HG03558 (cell line): Measurements from ENCODE around the gene DSC1.
"Not testable (repeated sequence)": the region's sequence is repeated elsewhere in the genome, so short reads cannot be mapped to it uniquely, and the experiment has no call there.

ENCODE experiments used
- ATAC-seq: cut with Tn5 transposase; IDR thresholded peaks from one replicate; pipeline ENCODE4 v1.9.1; 2021; ENCODE audit warnings: moderate number of reproducible peaks; ENCODE audit not compliant: unreplicated experiment; ENCODE audit errors: extremely low read depth

DSC1 gene

DNA sequence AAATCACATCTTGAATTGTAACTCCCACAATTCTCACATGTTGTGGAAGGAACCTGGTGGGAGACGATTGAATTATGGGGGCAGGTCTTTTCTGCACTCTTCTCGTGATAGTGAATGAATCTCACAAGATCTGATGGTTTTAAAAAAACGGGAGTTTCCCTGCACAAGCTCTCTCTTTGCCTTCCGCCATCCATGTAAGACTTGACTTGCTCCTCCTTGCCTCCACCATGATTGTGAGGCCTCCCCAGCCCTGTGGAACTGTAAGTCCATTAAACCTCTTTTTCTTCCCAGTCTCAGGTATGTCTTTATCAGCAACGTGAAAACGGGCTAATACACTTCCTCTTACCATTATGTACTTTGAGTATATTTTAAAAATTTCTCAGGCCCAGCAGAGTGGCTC lies 14.7 kb upstream of the DSC1 start:
- not testable (repeated sequence) for ATAC-seq

DNA sequence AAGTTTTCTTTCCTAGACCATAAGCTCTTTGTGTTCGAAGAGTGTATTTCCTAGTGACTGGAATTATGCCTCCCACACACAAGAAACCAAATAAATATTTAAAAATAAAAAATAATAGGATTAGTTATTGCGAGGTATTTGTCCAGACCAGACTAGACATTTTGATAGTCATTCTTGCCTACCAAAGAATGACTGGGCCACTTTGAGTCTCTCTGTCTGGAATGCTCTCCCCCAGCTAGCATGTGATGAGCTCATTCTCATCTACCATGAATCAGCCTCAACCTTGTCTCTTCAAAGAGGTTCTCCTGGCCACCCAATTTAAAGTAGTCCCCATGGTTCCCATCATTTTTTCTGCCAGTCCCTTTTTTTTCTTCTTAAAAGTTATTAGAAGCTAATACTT lies 13.9 kb upstream of the DSC1 start:
- no peak for ATAC-seq

DNA sequence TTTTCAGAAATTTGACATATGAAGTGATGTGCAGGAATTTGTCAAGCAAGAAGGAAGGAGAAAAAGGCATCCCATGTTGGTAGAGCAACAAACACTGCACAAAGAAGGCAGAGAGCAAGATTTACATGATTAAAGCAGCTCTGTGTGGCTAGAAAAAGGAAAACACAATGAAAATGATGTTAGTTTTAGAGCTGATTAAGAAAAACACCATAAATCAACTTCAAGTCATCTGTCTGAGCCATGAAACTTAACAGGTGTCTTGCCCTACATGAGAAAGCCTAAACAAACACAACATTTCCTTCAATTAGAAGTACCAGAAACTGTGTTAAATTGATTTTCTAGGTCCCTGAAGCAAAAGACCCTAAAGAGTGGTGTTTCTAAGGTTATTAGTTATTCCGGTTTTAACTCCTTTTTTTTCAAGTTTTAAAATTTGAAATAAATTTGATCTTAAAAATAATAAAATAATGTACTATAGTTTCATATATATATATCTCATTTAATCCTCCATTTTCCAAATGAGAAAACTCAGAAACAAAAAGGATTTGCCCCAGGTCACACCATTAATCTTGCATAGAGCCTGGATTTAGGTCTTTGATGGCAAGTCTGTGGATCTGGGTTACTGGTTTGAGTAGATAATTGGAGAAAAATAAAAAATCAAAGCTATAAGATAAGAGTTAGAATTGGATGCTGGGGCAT lies 8.6 kb upstream of the DSC1 start:
- ATAC-seq = no peak

DNA sequence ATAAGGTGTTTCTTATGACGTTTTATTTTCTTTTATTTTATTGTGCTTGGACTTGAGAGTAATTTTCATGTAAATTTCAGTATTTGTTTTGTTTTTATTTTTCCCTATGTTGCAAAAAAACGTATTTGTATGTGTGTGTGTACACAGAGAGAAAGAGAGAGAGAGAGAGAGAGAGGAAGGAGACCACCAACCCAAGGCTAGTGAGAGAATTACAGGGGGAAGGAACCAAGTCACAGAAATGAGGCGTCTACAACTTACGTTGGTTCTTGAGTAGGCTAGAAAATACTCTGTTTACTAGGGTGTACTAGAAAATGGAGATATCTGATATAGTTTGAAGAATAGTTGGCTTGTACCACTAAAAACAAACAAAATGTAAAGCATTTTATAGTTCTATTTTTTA lies 7.7 kb upstream of the DSC1 start:
- no peak for ATAC-seq

DNA sequence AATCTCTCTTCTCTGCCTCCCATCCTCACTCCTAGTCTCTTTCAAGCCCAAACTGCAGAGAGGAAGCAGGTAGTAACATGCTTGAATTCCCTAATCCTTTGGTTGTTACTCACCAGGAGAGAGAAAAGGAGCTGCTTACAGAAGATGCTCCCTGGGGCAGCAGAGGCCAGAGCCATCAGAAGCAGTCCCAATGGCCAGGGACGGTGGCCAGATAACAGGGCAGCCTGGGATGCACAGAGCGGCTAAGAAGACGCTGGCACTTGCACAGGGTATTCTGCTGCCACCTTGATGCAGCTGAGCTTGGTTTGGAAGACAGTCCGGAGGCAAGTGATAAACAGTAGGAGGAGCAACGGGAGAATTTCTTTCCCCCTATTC lies 250 bp downstream of the DSC1 start:
- ATAC-seq = no peak

DNA sequence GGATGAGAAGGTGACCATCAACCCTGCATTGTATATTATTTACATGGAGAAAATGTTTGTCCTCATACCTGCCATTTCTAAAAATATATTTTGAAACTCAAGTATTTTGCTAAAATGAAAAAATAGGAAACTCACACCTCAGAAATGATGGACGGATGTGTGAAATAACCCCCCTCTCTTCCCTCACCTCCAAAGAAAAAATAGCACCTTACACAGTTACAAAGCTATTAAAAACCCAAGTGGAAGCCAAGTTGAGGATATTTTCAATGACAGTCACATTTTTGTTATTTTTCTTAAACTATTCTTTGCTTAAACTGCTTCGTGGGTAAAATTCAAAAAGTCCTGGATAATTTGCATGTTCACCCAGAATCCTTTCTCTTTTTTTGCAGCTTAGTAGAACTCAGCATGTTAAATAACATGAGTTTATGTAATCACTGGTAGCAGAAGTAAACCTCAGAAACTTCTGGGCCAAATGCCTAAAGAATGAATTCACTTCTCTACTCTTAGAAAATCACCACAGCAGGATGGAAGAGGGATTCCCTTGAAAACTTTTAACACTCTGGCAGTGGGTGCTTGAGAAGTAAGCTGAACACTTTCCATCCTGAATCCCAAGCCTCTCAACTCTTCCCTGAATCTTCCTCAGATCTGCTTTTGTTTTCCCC lies 768 bp downstream of the DSC1 start:
- no peak for ATAC-seq

DNA sequence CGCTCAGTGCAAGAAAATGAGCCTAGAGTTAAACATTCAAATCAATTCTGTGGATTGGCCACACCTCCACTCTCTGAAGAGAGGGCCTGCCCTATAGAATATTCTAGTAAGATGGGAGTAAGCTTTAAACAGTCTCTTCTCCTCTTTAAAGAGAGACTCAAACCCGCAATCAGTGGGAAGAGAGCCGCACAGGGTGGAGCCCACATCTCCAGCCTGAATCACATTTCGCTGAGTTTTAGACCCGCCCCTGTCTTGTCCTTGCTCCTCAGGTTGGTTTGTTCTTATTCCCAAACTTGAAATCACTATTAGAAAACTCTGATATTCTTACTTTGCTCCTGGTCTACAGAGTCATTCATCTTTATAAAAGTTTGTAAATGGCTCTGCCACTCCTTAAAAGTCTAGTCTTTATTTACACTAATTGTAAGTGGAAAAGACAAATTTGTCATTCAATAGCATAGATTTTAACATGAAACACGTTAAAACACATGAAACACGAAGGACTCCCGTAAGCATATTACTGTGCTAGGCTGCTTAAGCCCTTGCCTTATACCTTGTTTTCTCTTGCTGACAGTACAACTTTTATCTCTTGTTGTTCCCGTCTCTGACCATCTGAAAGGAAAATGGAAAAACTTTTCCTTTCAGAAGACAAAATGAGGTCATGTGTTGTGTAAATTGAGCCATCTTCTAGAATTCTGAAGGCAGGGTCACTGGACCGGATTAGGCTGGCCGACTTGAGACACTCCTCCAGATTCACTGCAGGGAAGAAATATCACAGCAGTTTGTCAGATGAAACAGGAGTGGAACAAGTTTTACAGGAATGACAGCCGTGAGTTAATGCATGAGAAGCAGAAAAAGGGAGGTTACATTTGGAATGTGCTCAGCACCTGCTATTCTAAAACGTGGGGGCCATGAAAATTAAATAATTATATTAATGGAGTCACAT lies 5.6 kb downstream of the DSC1 start:
- no peak for ATAC-seq

DNA sequence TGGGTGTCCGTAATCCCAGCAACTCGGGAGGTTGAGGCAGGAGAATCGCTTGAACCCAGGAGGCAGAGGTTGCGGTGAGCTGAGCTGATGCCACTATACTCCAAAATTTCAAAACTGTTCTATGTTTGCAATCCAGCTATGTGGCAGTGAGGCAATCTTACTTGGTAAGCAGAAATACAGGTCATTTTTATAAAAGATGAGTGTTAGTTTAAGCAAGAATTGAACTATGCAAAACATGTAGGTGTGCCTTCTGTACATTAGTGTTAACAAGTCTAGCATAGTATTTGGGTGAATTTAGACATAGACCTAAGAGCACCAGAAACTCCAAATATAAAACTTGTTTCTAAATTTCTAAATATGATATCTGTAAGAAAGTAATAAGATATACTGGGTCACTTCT lies 7.2 kb downstream of the DSC1 start:
- ATAC-seq = no peak

DNA sequence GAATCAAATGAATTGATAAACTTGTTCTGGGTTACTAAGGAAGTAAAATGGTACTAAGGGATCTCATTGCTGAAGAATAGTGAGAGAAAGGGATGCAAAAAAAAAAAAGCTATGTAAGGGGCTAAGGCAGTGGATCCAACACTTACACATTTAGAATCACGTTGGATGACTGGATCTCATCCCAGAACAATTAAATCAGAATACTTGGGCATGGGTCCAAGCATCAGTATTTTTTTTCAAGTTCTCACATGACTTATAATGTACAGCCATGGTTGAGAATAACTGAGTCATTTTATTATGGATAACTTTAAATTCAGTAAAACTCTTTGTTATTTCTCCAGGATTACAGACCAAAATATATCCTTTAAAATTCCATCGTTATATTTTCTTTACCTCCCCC lies 8.5 kb downstream of the DSC1 start:
- ATAC-seq = no peak

DNA sequence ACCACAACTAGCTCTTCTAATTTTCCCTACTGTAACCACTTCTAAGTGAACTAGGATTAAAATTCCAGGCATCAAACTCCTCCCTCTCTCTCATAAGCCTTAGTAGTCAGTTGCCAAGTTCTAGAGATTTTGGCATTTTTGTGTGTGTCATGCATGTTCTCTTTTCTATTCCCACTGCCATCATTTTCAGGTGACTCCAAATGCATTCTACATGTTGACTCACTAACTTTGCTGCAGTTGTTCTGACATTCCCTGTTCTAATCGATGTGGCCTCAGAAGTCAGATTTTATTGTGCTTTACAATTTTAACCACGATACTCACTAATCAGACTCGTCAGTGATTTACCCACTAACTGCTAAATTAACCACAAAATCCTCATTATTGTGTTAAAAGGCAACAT lies 13.3 kb downstream of the DSC1 start:
- ATAC-seq = no peak

DNA sequence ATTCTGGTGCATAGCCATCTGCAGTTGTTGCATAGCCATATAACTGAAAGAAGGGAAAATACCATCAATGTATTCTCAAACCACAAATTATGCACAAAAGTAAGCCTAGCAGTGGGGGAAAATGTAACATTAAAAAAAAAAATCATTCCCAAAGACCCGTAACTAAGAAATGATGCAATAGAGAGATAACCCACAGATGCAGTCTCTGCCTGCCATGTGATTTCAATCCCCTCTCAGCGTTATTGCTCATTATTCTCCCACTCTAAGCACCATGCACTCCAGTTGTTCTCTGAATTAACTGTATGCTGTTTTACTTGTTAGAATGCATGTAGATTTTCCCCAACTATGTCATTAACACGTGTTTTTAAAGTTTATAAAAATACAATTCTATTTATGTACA lies 14.1 kb downstream of the DSC1 start:
- no peak for ATAC-seq

DNA sequence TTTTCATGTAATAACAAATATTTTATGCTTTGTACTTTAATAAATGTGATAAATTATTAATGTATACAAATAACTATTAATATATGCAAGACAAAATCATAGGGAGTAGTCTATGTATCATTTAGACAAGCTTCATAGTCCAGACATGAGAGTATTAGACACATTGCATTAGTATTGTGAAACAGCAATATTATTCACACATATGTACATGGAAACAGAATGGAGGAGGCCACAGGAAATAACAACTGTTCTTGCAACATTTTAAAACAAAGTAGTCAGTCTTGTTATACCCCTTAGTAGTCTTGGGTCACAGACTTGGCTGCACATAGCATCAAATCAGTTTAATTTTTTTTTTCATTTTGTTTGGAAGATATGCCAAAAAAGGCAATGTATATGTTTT lies 15.8 kb downstream of the DSC1 start:
- ATAC-seq = no peak

DNA sequence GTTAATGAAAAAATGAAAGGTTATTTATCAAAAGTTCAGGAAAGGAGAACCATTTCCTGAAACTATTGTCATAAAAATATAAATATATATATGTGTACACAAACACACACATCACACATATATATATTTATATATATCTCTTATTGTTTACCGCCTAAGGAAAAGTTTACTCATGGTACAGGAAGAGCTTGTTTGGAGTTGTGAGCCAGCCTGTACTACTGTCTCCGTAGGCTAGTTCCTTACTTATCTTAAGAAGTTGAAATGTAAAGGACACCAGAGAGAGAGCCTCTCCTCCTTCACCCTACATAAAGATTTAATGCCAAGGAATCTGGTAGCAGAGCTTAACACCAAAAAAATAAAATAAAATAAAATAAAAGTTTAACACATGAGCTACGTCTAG lies 19.6 kb downstream of the DSC1 start:
- ATAC-seq = no peak

DNA sequence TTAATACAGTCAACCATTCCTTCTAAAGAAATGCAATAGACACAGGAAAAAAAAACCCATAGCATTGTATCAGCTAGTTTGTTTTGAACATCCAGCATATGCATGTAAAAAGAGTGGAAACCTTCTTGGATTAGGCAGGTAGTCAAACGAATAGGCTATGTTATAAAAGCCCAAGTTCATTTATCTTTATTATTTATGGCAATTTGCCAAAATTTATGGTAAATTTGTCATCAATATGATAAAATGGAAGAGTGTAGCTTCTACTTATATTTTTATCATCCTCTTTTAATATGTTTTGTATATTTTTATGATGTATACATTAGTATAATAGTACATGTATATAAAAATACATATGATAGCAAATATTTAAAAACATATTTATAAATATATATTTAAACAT lies 23.9 kb downstream of the DSC1 start:
- no peak for ATAC-seq

DNA sequence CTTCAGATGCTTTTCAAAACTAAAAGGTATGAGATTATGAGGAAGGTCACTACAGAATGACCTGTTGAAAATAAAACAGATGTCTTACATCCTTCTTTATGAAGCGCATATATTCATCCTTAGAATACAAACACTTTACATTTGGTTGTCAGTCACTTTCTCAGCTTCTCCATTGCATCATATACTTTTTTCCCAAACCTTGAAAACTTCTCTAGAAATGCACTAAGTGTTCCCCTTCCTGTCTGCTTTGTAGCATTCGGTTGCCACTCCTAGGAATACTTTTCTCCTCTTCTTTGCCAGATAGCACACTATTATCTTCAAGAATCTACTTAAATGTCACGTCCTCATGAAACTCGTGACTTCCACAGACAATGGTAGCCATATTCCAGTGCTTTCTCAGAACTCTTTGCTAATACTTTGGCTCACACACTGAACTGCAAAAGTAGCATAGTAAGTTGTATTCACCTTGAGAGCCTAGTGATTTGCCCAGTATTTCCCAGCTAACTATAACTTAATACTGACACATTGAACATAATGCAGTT lies 27.6 kb downstream of the DSC1 start:
- no peak for ATAC-seq

DNA sequence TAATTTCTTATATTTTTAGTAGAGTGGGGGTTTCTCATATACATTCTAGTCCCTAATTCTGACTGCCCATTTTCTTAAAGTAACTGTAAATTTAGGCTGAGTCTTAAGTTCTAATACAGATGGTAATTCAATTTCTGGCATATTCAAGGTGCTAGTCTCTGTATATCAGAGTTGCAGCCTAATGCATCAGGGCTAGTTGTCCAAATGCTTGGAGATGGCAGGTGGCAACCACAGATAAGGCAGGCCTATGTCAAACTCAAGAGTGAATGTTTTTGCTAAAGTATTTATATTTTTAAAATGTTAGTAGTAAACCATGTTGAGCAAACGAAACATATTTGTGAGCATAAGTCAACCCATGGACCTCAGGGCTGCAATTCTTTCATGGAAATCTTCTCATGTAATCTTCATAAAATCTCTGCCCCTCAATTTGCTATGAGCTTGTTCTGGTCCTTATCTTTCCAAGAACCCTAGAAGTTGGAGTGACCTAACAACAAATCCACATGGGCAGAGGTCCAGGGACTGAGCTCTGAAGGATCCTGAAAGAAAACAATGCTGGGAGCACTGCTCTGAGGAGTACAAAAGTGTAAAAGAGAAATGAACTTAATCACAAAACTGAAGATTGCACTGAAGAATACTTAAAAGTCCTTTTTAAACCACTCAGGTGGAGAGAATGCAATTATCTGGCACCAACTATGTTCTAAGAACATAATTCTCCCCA lies 33.1 kb downstream of the DSC1 start:
- no peak for ATAC-seq

DNA sequence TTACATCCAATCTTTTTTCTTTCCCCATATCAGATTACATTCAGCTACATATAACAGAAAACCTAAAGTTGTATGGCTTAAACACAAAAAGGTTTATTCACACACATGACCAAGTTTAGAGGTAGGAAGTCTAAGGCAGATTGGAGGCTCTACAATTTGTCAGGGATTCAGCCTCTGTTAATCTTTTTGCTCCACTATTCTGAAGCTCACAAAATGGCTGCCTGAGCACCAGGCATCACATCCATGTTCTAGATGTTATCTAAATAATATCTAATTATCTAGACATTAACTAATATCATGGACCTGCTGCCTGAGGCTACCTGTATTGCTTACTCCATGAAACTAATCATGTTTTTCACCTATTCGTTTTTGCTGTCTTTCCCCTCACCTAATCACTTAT lies 36.8 kb downstream of the DSC1 start:
- no peak for ATAC-seq

DNA sequence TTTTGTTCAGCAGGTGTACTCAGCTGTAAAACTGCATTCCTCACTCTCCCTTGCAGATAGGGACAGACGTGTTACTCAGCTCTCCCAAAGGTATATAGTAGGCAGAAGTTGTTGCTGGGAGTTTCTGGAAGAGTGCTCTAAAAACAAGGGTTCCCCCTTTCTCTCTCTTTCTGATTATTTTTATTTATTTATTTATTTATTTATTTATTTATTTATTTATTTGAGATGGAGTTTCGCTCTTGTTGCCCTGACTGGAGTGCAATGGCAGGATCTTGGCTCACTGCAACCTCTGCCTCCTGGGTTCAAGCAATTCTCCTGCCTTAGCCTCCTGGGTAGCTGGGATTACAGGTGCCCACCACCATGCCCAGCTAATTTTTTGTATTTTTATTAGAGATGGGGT lies 39.5 kb downstream of the DSC1 start:
- not testable (repeated sequence) for ATAC-seq

DNA sequence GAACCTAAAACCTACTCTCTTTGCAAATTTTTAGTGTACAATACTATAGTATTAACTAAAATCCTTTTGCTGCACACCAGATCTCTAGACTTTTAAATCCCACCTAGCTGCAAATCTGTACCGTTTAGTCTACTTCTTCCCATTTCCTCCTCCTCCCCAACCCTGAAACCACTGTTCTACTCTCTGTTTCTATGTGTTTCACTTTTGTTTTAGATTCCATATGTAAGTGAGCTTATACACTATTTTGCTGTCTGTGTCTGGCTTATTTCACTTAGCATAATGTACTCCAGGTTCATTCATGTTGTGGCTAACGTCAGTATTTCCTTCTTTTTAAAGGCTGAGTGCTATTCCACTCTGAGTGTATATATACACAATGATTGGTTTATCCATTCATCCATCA lies 42.1 kb downstream of the DSC1 start:
- no peak for ATAC-seq

DNA sequence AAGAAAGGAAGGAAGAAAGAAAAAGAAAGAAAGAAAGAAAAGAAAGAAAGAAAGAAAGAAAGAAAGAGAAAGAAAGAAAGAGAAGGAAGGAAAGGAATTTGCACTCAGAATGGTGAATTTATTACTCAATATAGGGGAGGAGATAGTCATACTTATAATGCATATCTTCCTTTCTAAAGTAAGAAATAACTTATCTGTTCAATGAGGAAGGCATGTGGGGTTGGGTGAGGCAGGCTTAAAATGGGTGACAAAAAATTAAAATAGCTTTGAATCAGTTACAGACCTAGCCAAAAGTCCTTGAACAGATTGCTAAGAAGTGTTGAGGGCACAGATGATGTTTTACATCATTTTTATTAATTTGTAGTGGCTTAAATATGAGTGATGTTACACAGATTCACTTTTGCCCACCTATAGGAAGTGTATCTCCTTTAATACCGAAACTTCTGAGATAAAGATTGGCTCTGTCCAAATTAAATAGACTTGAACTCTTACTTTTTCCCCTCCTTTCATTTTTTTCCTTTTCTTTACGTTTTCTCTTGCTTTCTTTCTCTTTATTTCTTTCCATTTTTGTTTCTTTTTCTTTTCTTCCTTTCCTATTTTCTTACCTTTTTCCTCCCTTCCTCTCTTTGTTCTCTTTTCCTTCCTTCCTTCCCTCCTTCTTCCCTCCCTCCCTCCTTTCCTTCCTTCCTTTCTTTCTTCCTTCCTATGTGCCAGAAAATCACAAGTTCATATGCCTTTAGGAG lies 45.6 kb downstream of the DSC1 start:
- ATAC-seq = no peak
